ENCODE data around the gene SENP2.
A peak's percentile ranks its signal among the peaks of the same experiment; 100 is the strongest.

The SENP2 gene

GRCh38 chr3:185585518-185585858, 607 bp upstream of the SENP2 start:
- H3K27me3 ChIP-seq (ENCODE audit: control insufficient read depth in 1 of 2, insufficient read depth in 2 of 2, low read length in 2 of 2), result no peaks in the 10 kb centered on the region
- no peaks in the 10 kb centered on the region for H3K36me3 ChIP-seq (ENCODE audit: control insufficient read depth in 2 of 2, insufficient read depth in 2 of 2, low read length in 2 of 2)
- peak overlapping the region; percentile 73 to 98 for H3K4me3 ChIP-seq (ENCODE audit: low read length in 2 of 2)
- peaks cover 15% of the 10 kb centered on the region for H3K4me1 ChIP-seq (ENCODE audit: control insufficient read depth, insufficient read depth, low read length)
- peak overlapping the region; percentile 97 for H3K27ac ChIP-seq (ENCODE audit: low read length)
- no peaks in the 10 kb centered on the region for H3K9me3 ChIP-seq (ENCODE audit: control insufficient read depth in 2 of 2, low read length in 2 of 2)
- peak overlapping the region; percentile 51 to 60 for H3K9ac ChIP-seq (ENCODE audit: low read length in 2 of 2)

- Histone ChIP-seq H3K36me3 (ENCODE audit: control insufficient read depth in 2 of 2, insufficient read depth in 2 of 2, low read length in 2 of 2) (no peaks in the 10 kb centered on the region), H3K27ac (ENCODE audit: low read length) (peak overlapping the region; percentile 97), H3K9me3 (ENCODE audit: control insufficient read depth in 2 of 2, low read length in 2 of 2) (no peaks in the 10 kb centered on the region), H3K27me3 (ENCODE audit: control insufficient read depth in 1 of 2, insufficient read depth in 2 of 2, low read length in 2 of 2) (no peaks in the 10 kb centered on the region), H3K4me3 (ENCODE audit: low read length in 2 of 2) (peak overlapping the region; percentile 97 to 98), H3K9ac (ENCODE audit: low read length in 2 of 2) (peak overlapping the region; percentile 93 to 98), H3K4me1 (ENCODE audit: control insufficient read depth, insufficient read depth, low read length) (peaks cover 15% of the 10 kb centered on the region)
Observed at GRCh38 chr3:185586686-185587039, 568 bp downstream of the SENP2 start.

DNA sequence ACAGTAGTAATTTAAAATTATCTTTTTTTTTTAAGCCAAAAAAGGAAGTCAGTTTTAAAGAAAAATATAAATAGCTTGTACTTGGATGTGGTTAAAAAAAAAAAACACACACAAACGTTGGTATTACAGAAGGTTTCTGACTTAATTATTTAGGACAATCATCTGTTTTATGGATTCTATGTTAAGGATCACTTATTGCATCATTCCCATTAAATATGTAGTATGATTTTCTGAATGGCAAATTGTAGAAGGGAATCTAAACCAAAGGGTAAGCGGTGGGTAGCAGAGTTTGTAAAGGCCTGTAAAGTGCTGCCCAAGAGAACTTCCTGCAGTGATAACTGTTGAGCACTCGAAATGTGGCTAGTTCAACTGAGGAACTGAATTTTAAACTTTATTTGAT, 8.0 kb downstream of the SENP2 start:
- Histone ChIP-seq H3K4me3 (ENCODE audit: low read length in 2 of 2) (no peak overlapping the region), H3K27me3 (ENCODE audit: control insufficient read depth in 1 of 2, insufficient read depth in 2 of 2, low read length in 2 of 2) (no peaks in the 10 kb centered on the region), H3K36me3 (ENCODE audit: control insufficient read depth in 2 of 2, insufficient read depth in 2 of 2, low read length in 2 of 2) (peaks cover 5 to 7% of the 10 kb centered on the region in 2 donors), H3K9ac (ENCODE audit: low read length in 2 of 2) (no peak overlapping the region), H3K9me3 (ENCODE audit: control insufficient read depth in 2 of 2, low read length in 2 of 2) (no peaks in the 10 kb centered on the region), H3K27ac (ENCODE audit: low read length) (no peak overlapping the region), H3K4me1 (ENCODE audit: control insufficient read depth, insufficient read depth, low read length) (peaks cover 3% of the 10 kb centered on the region)

DNA sequence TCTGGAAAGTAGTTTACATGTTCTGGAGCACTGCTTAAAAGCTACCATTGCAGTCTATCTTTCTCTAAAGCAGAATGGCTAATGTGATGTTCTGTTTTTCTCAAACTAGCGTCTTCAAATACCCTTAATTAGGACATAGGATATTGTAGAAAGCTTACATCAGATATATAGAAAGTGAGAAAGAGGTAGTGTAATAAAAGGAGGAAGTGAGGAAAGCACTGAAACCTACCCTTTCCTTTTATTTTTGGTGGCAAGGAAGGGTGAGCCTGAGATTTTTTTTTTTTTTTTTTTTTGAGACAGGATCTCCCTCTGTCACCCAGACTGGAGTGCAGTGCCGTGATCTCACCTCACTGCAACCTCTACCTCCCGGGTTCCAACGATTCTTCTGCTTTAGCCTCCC, 9.4 kb downstream of the SENP2 start:
- H3K9me3 ChIP-seq (ENCODE audit: control insufficient read depth in 2 of 2, low read length in 2 of 2), result no peaks in the 10 kb centered on the region
- H3K4me3 ChIP-seq (ENCODE audit: low read length in 2 of 2), result no peak overlapping the region
- H3K36me3 ChIP-seq (ENCODE audit: control insufficient read depth in 2 of 2, insufficient read depth in 2 of 2, low read length in 2 of 2), result peaks cover 5 to 13% of the 10 kb centered on the region in 2 donors
- no peak overlapping the region for H3K27ac ChIP-seq (ENCODE audit: low read length)
- no peaks in the 10 kb centered on the region for H3K27me3 ChIP-seq (ENCODE audit: control insufficient read depth in 1 of 2, insufficient read depth in 2 of 2, low read length in 2 of 2)
- no peak overlapping the region for H3K9ac ChIP-seq (ENCODE audit: low read length in 2 of 2)
- no peaks in the 10 kb centered on the region for H3K4me1 ChIP-seq (ENCODE audit: control insufficient read depth, insufficient read depth, low read length)

- no peak overlapping the region for H3K4me3 ChIP-seq (ENCODE audit: low read length in 2 of 2)
- no peaks in the 10 kb centered on the region for H3K9me3 ChIP-seq (ENCODE audit: control insufficient read depth in 2 of 2, low read length in 2 of 2)
- H3K27ac ChIP-seq (ENCODE audit: low read length), result no peak overlapping the region
- H3K27me3 ChIP-seq (ENCODE audit: control insufficient read depth in 1 of 2, insufficient read depth in 2 of 2, low read length in 2 of 2), result no peaks in the 10 kb centered on the region
- no peak overlapping the region for H3K9ac ChIP-seq (ENCODE audit: low read length in 2 of 2)
- H3K4me1 ChIP-seq (ENCODE audit: control insufficient read depth, insufficient read depth, low read length), result no peaks in the 10 kb centered on the region
- H3K36me3 ChIP-seq (ENCODE audit: control insufficient read depth in 2 of 2, insufficient read depth in 2 of 2, low read length in 2 of 2), result peaks cover 22 to 29% of the 10 kb centered on the region in 2 donors
Observed at GRCh38 chr3:185605566-185605965, 19.5 kb downstream of the SENP2 start.

- Histone ChIP-seq H3K4me3 (ENCODE audit: low read length in 2 of 2) (no peak overlapping the region), H3K36me3 (ENCODE audit: control insufficient read depth in 2 of 2, insufficient read depth in 2 of 2, low read length in 2 of 2) (peaks cover 22 to 29% of the 10 kb centered on the region in 2 donors), H3K27ac (ENCODE audit: low read length) (no peak overlapping the region), H3K27me3 (ENCODE audit: control insufficient read depth in 1 of 2, insufficient read depth in 2 of 2, low read length in 2 of 2) (no peaks in the 10 kb centered on the region), H3K4me1 (ENCODE audit: control insufficient read depth, insufficient read depth, low read length) (no peaks in the 10 kb centered on the region), H3K9ac (ENCODE audit: low read length in 2 of 2) (no peak overlapping the region), H3K9me3 (ENCODE audit: control insufficient read depth in 2 of 2, low read length in 2 of 2) (no peaks in the 10 kb centered on the region)
Observed at GRCh38 chr3:185606196-185606595, 20.1 kb downstream of the SENP2 start.

DNA sequence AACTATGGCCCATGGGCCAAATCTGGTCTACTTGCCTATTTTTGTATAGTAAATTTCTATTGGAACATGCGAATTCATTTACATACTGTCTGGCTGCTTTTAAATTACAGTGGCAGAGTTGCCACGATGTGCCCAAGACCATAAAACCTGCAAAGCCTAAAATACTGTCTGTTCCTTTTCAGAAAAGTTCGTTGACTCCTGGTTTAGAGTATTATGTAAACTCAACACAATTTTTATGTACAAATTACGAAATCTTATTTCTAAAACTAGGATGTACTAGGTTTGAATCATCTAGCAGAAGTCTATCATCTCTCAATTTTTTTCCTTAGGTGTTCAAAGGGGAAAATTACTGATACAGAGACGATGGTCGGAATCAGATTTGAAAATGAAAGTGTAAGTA, 26.9 kb downstream of the SENP2 start:
- no peaks in the 10 kb centered on the region for H3K9me3 ChIP-seq (ENCODE audit: control insufficient read depth in 2 of 2, low read length in 2 of 2)
- no peaks in the 10 kb centered on the region for H3K4me1 ChIP-seq (ENCODE audit: control insufficient read depth, insufficient read depth, low read length)
- H3K9ac ChIP-seq (ENCODE audit: low read length in 2 of 2), result no peak overlapping the region
- H3K4me3 ChIP-seq (ENCODE audit: low read length in 2 of 2), result no peak overlapping the region
- H3K27ac ChIP-seq (ENCODE audit: low read length), result no peak overlapping the region
- H3K36me3 ChIP-seq (ENCODE audit: control insufficient read depth in 2 of 2, insufficient read depth in 2 of 2, low read length in 2 of 2), result peaks cover 43 to 47% of the 10 kb centered on the region in 2 donors
- H3K27me3 ChIP-seq (ENCODE audit: control insufficient read depth in 1 of 2, insufficient read depth in 2 of 2, low read length in 2 of 2), result no peaks in the 10 kb centered on the region

DNA sequence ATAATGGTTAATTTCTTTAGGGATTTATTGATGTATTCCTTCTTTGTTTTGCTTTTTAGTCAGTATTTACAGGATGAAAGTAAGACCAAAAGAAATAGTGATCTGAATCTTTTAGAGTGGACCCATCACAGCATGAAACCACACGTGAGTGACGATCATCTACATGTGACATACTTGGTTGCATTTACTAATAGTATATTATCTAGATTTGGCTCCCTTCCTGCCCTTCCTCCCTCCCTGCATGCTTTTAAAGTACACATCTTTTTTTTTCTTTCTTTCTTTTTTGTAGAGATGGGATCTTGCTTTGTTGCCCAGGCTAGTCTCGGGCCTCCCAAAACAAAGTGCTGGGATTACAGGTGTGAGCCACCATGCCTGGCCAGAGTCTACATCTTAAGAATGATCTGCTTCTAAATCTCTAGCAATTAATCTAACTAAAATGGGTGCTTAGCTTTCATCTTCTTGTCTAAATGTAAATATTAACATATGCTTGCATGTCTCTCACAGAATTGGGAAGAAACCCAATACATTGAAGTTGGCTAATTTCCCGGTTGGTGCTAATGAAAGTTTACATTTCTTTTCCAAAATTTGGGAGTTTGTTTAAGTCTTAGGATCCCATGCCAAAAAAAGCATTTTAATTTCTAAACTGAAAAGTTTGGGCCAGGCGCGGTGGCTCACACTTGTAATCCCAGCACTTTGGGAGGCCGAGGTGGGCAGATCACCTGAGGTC, 38.0 kb downstream of the SENP2 start:
- no peak overlapping the region for H3K9ac ChIP-seq (ENCODE audit: low read length in 2 of 2)
- H3K27me3 ChIP-seq (ENCODE audit: control insufficient read depth in 1 of 2, insufficient read depth in 2 of 2, low read length in 2 of 2), result no peaks in the 10 kb centered on the region
- no peak overlapping the region for H3K27ac ChIP-seq (ENCODE audit: low read length)
- peaks cover 19 to 28% of the 10 kb centered on the region in 2 donors for H3K36me3 ChIP-seq (ENCODE audit: control insufficient read depth in 2 of 2, insufficient read depth in 2 of 2, low read length in 2 of 2)
- no peak overlapping the region for H3K4me3 ChIP-seq (ENCODE audit: low read length in 2 of 2)
- H3K9me3 ChIP-seq (ENCODE audit: control insufficient read depth in 2 of 2, low read length in 2 of 2), result no peaks in the 10 kb centered on the region
- H3K4me1 ChIP-seq (ENCODE audit: control insufficient read depth, insufficient read depth, low read length), result no peaks in the 10 kb centered on the region

DNA sequence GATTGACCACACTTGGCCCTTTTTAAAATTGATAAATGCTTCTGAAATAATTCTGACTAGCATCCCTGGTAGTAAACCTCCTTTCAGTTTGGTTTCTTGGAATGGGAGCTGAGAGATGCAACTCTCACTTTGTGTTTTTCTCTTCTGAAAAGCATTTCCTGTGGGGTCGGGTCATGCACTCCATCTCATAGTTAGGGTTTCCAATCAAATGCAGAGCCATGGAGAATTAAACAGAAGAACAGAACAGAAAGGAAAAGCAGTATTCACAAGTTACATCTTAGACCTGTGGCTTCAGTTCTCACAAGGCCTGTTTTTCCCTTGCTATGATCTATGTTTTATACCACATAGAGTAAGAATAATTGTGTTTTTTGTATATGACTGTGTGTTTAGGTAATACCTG, 39.7 kb downstream of the SENP2 start:
- no peaks in the 10 kb centered on the region for H3K27me3 ChIP-seq (ENCODE audit: control insufficient read depth in 1 of 2, insufficient read depth in 2 of 2, low read length in 2 of 2)
- no peak overlapping the region for H3K27ac ChIP-seq (ENCODE audit: low read length)
- no peak overlapping the region for H3K4me3 ChIP-seq (ENCODE audit: low read length in 2 of 2)
- H3K4me1 ChIP-seq (ENCODE audit: control insufficient read depth, insufficient read depth, low read length), result no peaks in the 10 kb centered on the region
- H3K36me3 ChIP-seq (ENCODE audit: control insufficient read depth in 2 of 2, insufficient read depth in 2 of 2, low read length in 2 of 2), result peaks cover 17 to 34% of the 10 kb centered on the region in 2 donors
- no peaks in the 10 kb centered on the region for H3K9me3 ChIP-seq (ENCODE audit: control insufficient read depth in 2 of 2, low read length in 2 of 2)
- no peak overlapping the region for H3K9ac ChIP-seq (ENCODE audit: low read length in 2 of 2)

DNA sequence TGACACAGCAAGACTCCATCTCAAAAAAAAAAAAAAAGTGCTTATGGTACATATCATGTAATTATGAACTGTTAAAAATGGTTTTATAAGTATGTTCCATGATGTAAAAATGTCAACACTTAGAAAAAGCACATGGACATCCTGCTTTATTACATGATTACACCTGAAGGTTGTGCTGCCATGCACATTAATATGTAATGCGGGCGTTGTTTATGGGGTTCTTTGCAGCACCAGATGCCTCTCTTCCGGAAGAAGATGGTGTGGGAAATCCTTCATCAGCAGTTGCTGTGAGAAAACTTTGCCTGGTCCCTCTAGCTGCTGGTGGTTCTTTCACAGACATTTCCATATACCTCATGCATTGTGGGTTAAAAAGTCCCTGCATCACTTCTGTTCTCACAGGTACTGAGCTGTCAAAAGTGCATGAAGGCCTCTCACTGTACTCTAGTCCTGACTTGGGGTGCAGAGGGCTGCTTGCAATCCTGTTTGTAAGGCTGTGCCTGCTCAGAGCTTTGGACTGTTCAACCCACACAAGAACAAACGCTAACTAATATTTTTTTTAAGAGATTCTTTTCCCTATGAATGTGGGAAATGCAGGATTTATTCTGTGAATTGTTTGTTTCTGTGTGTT, 43.6 kb downstream of the SENP2 start:
- H3K36me3 ChIP-seq (ENCODE audit: control insufficient read depth in 2 of 2, insufficient read depth in 2 of 2, low read length in 2 of 2), result peaks cover 16 to 20% of the 10 kb centered on the region in 2 donors
- no peaks in the 10 kb centered on the region for H3K27me3 ChIP-seq (ENCODE audit: control insufficient read depth in 1 of 2, insufficient read depth in 2 of 2, low read length in 2 of 2)
- H3K27ac ChIP-seq (ENCODE audit: low read length), result no peak overlapping the region
- H3K9me3 ChIP-seq (ENCODE audit: control insufficient read depth in 2 of 2, low read length in 2 of 2), result no peaks in the 10 kb centered on the region
- H3K4me1 ChIP-seq (ENCODE audit: control insufficient read depth, insufficient read depth, low read length), result no peaks in the 10 kb centered on the region
- H3K4me3 ChIP-seq (ENCODE audit: low read length in 2 of 2), result no peak overlapping the region
- no peak overlapping the region for H3K9ac ChIP-seq (ENCODE audit: low read length in 2 of 2)

DNA sequence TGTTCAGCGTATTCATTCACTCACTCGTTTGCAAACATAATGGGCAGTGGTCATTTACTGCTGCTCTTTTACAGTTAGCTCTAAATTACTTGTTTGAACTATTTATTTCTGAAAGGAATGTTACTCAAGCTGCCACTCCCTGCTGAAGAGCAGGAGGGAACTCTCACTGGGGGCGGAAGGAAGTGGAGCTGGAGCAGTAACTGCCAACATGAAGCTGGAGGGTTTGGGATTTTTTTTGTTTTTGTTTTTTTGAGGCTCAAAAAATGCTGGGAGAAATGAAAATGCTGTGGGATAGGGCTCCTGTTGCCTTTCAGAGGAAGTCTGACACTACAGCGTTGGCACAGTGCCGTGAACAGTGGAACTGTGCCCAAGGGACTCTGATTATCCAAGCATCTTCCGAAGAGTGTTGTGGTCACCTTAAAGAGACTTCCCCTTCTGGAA, 44.1 kb downstream of the SENP2 start:
- Histone ChIP-seq H3K36me3 (ENCODE audit: control insufficient read depth in 2 of 2, insufficient read depth in 2 of 2, low read length in 2 of 2) (peaks cover 15 to 17% of the 10 kb centered on the region in 2 donors), H3K9me3 (ENCODE audit: control insufficient read depth in 2 of 2, low read length in 2 of 2) (no peaks in the 10 kb centered on the region), H3K4me3 (ENCODE audit: low read length in 2 of 2) (no peak overlapping the region), H3K27ac (ENCODE audit: low read length) (no peak overlapping the region), H3K4me1 (ENCODE audit: control insufficient read depth, insufficient read depth, low read length) (no peaks in the 10 kb centered on the region), H3K9ac (ENCODE audit: low read length in 2 of 2) (no peak overlapping the region), H3K27me3 (ENCODE audit: control insufficient read depth in 1 of 2, insufficient read depth in 2 of 2, low read length in 2 of 2) (no peaks in the 10 kb centered on the region)
